ENCODE data around the gene DNLZ.

DNA sequence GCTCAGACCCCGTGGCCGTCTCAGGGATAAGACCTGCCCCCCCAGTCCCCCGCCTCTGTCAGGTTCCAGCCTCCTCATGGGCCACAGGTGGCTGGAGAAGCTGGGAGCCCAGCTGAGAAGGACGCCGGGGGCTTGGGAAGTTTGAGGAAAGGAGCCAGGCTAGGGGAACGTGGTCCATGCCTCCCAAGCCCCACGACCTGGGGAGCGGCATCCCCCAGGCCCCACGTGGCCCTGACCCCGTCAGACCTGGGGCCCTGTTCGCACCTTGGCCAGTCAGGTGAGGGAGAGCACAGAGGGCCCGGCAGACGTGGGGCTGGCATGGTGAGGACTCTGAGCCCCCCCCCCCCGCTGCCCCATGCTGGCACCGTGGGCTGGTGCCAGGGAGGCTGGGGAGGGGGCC, 32.5 kb downstream of the DNLZ start:
- TF ChIP-seq, protein P1, sequence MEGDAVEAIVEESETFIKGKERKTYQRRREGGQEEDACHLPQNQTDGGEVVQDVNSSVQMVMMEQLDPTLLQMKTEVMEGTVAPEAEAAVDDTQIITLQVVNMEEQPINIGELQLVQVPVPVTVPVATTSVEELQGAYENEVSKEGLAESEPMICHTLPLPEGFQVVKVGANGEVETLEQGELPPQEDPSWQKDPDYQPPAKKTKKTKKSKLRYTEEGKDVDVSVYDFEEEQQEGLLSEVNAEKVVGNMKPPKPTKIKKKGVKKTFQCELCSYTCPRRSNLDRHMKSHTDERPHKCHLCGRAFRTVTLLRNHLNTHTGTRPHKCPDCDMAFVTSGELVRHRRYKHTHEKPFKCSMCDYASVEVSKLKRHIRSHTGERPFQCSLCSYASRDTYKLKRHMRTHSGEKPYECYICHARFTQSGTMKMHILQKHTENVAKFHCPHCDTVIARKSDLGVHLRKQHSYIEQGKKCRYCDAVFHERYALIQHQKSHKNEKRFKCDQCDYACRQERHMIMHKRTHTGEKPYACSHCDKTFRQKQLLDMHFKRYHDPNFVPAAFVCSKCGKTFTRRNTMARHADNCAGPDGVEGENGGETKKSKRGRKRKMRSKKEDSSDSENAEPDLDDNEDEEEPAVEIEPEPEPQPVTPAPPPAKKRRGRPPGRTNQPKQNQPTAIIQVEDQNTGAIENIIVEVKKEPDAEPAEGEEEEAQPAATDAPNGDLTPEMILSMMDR (IDR thresholded peaks at IDR 0.05; ENCODE audit: low read depth, low read length, missing input control), result no peak
- no peak for TF ChIP-seq YY1 (IDR thresholded peaks at IDR 0.05)
- TF ChIP-seq, protein P2, sequence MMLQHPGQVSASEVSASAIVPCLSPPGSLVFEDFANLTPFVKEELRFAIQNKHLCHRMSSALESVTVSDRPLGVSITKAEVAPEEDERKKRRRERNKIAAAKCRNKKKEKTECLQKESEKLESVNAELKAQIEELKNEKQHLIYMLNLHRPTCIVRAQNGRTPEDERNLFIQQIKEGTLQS (IDR thresholded peaks at IDR 0.05), result no peak
- TF ChIP-seq, protein P3, sequence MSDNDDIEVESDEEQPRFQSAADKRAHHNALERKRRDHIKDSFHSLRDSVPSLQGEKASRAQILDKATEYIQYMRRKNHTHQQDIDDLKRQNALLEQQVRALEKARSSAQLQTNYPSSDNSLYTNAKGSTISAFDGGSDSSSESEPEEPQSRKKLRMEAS (IDR thresholded peaks at IDR 0.05), result no peak
- TF ChIP-seq, protein P4, sequence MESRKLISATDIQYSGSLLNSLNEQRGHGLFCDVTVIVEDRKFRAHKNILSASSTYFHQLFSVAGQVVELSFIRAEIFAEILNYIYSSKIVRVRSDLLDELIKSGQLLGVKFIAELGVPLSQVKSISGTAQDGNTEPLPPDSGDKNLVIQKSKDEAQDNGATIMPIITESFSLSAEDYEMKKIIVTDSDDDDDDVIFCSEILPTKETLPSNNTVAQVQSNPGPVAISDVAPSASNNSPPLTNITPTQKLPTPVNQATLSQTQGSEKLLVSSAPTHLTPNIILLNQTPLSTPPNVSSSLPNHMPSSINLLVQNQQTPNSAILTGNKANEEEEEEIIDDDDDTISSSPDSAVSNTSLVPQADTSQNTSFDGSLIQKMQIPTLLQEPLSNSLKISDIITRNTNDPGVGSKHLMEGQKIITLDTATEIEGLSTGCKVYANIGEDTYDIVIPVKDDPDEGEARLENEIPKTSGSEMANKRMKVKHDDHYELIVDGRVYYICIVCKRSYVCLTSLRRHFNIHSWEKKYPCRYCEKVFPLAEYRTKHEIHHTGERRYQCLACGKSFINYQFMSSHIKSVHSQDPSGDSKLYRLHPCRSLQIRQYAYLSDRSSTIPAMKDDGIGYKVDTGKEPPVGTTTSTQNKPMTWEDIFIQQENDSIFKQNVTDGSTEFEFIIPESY (IDR thresholded peaks at IDR 0.05), result no peak
